ENCODE measurements around the gene ZFAND3.

DNA sequence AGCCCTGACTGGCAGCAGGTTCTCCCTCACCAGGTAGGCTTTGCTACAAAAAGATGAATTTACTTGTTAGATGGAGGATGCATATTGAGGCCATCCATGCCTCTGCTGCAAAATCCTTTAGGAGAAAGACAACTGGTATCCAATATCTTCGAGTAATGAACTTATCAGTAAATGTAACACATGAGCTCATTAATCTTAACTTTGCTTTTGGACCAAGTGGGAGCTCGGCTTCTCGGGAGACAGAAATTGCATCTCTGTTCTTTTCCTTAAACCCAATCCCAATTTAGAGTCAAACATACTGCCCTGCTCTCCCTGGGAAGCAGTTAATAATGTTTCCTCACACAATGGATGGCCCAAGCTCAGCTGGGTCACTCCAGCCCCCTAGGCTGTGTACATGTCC is 330.5 kb downstream of the ZFAND3 start:
- TF ChIP-seq POLR2A (IDR thresholded peaks at IDR 0.05) (no peak), POLR2AphosphoS5 (IDR thresholded peaks at IDR 0.05; ENCODE audit: insufficient read depth in 1 of 2, low read depth in 1 of 2) (no peak)
- TF ChIP-seq, protein P1, sequence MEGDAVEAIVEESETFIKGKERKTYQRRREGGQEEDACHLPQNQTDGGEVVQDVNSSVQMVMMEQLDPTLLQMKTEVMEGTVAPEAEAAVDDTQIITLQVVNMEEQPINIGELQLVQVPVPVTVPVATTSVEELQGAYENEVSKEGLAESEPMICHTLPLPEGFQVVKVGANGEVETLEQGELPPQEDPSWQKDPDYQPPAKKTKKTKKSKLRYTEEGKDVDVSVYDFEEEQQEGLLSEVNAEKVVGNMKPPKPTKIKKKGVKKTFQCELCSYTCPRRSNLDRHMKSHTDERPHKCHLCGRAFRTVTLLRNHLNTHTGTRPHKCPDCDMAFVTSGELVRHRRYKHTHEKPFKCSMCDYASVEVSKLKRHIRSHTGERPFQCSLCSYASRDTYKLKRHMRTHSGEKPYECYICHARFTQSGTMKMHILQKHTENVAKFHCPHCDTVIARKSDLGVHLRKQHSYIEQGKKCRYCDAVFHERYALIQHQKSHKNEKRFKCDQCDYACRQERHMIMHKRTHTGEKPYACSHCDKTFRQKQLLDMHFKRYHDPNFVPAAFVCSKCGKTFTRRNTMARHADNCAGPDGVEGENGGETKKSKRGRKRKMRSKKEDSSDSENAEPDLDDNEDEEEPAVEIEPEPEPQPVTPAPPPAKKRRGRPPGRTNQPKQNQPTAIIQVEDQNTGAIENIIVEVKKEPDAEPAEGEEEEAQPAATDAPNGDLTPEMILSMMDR (IDR thresholded peaks at IDR 0.05) = no peak
